K562 (cell line): ENCODE data around the gene SLC38A10. TPM values are rescaled to one million over a fixed set of nuclear protein-coding genes. Genes with fewer than 3 reads are reported as not detected.

Experiments used
- polyA plus RNA-seq, 8 experiments: library from polyadenylated mRNA; depleted of rRNA in 4 of 8; stranded (reverse) in 5 of 8; unstranded in 3 of 8; fragments of >200 nt; fragmentation: Nextera tagmentation in 2 of 8; fragmentation: Illumina TruSeq in 1 of 8; extraction: Ambion mirVana in 2 of 8; extraction: Trizol in 1 of 8; gene quantifications; 2 replicates each; pipeline versions ENCODE4 v1.2.1 to v1.2.3, GENCODE V29; 2011 to 2014; ENCODE audit warnings: inconsistent platforms in 1 of 8, missing spikeins in 1 of 8
- total RNA-seq, 7 experiments: library from RNA; depleted of rRNA in 6 of 7; stranded (reverse); fragments of >200 nt in 6 of 7; fragmentation: Illumina TruSeq in 2 of 7; extraction: Trizol in 2 of 7; gene quantifications; 2 replicates each; pipeline versions ENCODE4 v1.2.1 to v1.2.3, GENCODE V29; 2011 to 2021; ENCODE audit warnings: low replicate concordance in 1 of 7
- TF ChIP-seq, protein P1 (sequence below): fragments of 200-600 bp; sonication (generic); IDR thresholded peaks from one replicate; pipeline ENCODE4 v1.6.1; 2012; ENCODE audit warnings: mild to moderate bottlenecking, low read depth, low read length, inconsistent platforms
- TF ChIP-seq, protein P2 (sequence below), 2 experiments: fragments of 150-350 bp in 1 of 2; IDR thresholded peaks; 2 replicates each; pipeline ENCODE4 v1.6.1; 2012 to 2016; ENCODE audit warnings: low read depth in 2 of 2, low read length in 2 of 2, mild to moderate bottlenecking in 1 of 2, moderate library complexity in 1 of 2

The SLC38A10 gene
- total and polyA plus RNA-seq, 9 of the 15 experiments (the other 6 are each of a cell fraction or from before 2014, with no cell fraction given) = 0.45 to 54.2 (median 13.8) TPM

DNA sequence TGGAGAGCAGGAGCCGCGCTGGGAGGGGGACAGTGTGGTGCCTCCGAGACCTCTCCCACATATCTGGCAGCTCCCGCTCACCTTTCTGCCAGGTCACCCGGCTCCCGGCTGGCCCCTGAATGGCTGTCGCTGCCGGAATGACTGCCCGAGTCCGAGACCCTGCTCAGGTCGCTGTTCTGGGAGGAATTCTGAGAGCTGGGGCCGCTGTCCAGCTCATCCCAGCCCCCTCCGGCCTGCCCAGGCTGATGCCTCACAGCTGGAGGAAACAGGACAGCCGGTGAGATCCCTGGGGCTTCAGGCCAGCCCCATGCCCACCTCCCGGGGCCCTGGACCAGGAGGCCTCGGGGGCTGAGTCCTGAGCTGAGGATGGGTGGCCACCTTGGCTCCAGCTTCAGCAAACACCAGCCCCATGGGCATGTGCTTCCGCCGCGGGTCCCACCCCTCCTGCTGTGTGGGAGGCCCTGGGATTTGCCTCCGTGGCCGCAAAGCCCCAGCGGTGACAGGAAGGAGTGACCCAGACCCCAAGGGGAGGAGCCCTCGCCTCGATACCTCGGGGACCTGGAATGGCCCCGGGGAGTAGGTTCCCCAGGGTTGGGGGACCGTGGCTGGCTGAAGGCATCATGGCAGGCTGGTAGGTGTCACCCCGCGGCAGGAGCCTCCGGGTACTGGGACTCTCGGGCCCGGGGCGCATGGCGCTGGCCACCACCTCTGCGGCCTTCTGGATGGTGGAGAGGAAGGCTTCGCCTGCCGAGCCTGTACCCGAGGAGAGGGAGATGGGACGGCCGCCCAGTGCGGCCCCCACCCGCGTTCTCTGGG lies 63.1 kb downstream of the SLC38A10 start (continued):
- TF ChIP-seq, protein P1, sequence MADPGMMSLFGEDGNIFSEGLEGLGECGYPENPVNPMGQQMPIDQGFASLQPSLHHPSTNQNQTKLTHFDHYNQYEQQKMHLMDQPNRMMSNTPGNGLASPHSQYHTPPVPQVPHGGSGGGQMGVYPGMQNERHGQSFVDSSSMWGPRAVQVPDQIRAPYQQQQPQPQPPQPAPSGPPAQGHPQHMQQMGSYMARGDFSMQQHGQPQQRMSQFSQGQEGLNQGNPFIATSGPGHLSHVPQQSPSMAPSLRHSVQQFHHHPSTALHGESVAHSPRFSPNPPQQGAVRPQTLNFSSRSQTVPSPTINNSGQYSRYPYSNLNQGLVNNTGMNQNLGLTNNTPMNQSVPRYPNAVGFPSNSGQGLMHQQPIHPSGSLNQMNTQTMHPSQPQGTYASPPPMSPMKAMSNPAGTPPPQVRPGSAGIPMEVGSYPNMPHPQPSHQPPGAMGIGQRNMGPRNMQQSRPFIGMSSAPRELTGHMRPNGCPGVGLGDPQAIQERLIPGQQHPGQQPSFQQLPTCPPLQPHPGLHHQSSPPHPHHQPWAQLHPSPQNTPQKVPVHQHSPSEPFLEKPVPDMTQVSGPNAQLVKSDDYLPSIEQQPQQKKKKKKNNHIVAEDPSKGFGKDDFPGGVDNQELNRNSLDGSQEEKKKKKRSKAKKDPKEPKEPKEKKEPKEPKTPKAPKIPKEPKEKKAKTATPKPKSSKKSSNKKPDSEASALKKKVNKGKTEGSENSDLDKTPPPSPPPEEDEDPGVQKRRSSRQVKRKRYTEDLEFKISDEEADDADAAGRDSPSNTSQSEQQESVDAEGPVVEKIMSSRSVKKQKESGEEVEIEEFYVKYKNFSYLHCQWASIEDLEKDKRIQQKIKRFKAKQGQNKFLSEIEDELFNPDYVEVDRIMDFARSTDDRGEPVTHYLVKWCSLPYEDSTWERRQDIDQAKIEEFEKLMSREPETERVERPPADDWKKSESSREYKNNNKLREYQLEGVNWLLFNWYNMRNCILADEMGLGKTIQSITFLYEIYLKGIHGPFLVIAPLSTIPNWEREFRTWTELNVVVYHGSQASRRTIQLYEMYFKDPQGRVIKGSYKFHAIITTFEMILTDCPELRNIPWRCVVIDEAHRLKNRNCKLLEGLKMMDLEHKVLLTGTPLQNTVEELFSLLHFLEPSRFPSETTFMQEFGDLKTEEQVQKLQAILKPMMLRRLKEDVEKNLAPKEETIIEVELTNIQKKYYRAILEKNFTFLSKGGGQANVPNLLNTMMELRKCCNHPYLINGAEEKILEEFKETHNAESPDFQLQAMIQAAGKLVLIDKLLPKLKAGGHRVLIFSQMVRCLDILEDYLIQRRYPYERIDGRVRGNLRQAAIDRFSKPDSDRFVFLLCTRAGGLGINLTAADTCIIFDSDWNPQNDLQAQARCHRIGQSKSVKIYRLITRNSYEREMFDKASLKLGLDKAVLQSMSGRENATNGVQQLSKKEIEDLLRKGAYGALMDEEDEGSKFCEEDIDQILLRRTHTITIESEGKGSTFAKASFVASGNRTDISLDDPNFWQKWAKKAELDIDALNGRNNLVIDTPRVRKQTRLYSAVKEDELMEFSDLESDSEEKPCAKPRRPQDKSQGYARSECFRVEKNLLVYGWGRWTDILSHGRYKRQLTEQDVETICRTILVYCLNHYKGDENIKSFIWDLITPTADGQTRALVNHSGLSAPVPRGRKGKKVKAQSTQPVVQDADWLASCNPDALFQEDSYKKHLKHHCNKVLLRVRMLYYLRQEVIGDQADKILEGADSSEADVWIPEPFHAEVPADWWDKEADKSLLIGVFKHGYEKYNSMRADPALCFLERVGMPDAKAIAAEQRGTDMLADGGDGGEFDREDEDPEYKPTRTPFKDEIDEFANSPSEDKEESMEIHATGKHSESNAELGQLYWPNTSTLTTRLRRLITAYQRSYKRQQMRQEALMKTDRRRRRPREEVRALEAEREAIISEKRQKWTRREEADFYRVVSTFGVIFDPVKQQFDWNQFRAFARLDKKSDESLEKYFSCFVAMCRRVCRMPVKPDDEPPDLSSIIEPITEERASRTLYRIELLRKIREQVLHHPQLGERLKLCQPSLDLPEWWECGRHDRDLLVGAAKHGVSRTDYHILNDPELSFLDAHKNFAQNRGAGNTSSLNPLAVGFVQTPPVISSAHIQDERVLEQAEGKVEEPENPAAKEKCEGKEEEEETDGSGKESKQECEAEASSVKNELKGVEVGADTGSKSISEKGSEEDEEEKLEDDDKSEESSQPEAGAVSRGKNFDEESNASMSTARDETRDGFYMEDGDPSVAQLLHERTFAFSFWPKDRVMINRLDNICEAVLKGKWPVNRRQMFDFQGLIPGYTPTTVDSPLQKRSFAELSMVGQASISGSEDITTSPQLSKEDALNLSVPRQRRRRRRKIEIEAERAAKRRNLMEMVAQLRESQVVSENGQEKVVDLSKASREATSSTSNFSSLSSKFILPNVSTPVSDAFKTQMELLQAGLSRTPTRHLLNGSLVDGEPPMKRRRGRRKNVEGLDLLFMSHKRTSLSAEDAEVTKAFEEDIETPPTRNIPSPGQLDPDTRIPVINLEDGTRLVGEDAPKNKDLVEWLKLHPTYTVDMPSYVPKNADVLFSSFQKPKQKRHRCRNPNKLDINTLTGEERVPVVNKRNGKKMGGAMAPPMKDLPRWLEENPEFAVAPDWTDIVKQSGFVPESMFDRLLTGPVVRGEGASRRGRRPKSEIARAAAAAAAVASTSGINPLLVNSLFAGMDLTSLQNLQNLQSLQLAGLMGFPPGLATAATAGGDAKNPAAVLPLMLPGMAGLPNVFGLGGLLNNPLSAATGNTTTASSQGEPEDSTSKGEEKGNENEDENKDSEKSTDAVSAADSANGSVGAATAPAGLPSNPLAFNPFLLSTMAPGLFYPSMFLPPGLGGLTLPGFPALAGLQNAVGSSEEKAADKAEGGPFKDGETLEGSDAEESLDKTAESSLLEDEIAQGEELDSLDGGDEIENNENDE = no peak
- TF ChIP-seq, protein P2, sequence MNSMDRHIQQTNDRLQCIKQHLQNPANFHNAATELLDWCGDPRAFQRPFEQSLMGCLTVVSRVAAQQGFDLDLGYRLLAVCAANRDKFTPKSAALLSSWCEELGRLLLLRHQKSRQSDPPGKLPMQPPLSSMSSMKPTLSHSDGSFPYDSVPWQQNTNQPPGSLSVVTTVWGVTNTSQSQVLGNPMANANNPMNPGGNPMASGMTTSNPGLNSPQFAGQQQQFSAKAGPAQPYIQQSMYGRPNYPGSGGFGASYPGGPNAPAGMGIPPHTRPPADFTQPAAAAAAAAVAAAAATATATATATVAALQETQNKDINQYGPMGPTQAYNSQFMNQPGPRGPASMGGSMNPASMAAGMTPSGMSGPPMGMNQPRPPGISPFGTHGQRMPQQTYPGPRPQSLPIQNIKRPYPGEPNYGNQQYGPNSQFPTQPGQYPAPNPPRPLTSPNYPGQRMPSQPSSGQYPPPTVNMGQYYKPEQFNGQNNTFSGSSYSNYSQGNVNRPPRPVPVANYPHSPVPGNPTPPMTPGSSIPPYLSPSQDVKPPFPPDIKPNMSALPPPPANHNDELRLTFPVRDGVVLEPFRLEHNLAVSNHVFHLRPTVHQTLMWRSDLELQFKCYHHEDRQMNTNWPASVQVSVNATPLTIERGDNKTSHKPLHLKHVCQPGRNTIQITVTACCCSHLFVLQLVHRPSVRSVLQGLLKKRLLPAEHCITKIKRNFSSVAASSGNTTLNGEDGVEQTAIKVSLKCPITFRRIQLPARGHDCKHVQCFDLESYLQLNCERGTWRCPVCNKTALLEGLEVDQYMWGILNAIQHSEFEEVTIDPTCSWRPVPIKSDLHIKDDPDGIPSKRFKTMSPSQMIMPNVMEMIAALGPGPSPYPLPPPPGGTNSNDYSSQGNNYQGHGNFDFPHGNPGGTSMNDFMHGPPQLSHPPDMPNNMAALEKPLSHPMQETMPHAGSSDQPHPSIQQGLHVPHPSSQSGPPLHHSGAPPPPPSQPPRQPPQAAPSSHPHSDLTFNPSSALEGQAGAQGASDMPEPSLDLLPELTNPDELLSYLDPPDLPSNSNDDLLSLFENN (IDR thresholded peaks at IDR 0.05; ENCODE audit: low read depth in 2 of 2, low read length in 2 of 2) = no peak
